Ectodermal cell (in vitro differentiated cells): ENCODE results near the gene SPEM1.
A peak's percentile ranks its signal among the peaks of the same experiment; 100 is the strongest.

Experiments
- H3K27ac ChIP-seq: 2 replicates; pipeline ENCODE4 v1.7.0; 2013; ENCODE audit warnings: mild to moderate bottlenecking, low read depth, low read length; ENCODE audit not compliant: insufficient read depth, poor library complexity, severe bottlenecking
- H3K27me3 ChIP-seq: 2 replicates; pipeline ENCODE4 v1.7.0; 2013; ENCODE audit warnings: mild to moderate bottlenecking, low read length; ENCODE audit not compliant: insufficient read depth, control insufficient read depth, poor library complexity, severe bottlenecking
- H3K36me3 ChIP-seq: one replicate; pipeline ENCODE4 v1.7.0; 2013; ENCODE audit warnings: low read length; ENCODE audit not compliant: control insufficient read depth, insufficient read depth
- H3K4me1 ChIP-seq: one replicate; pipeline ENCODE4 v1.7.0; 2013; ENCODE audit warnings: low read length; ENCODE audit not compliant: control insufficient read depth, insufficient read depth
- H3K4me3 ChIP-seq: 2 replicates; pipeline ENCODE4 v1.7.0; 2013; ENCODE audit warnings: low read depth, low read length, control low read depth; ENCODE audit not compliant: insufficient read depth
- H3K9me3 ChIP-seq: 2 replicates; pipeline ENCODE4 v1.7.0; 2013; ENCODE audit warnings: mild to moderate bottlenecking, low read length, moderate library complexity; ENCODE audit not compliant: control insufficient read depth
- WGBS, 2 experiments: methylation state at CpG; one replicate each; pipeline ENCODE4 v1.1.7; 2013; ENCODE audit warnings: missing lambda C conversion rate in 2 of 2; 5-methylcytosine and 5-hydroxymethylcytosine counted together

The SPEM1 gene

DNA sequence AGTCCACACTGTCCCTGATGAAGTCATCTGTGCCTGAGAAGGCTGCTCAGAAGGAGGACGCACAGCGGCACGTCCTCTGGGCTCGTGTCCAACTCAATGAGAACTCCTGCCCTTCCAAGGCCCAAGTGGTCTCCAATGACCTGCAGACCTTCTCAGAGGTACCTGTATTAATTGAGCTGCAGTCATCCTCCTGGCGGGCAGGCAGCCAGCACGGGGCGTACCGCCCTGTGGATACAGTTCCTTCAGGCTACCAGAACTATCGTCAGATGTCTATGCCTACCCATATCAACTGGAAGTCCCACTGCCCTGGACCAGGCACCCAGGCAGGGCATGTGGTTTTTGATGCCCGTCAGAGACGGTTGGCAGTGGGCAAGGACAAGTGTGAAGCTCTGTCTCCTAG, 12.2 kb downstream of the SPEM1 start:
- H3K4me1 ChIP-seq = no peaks in the 10 kb centered on the region
- H3K9me3 ChIP-seq = no peaks in the 10 kb centered on the region
- no peak overlapping the region for H3K4me3 ChIP-seq
- H3K36me3 ChIP-seq = no peaks in the 10 kb centered on the region
- WGBS, 2 experiments = 92 to 93% methylated on average over 11 of the region's 11 CpGs
- H3K27me3 ChIP-seq = peaks cover 21% of the 10 kb centered on the region
- no peak overlapping the region for H3K27ac ChIP-seq

- Histone ChIP-seq H3K9me3 (no peaks in the 10 kb centered on the region), H3K36me3 (no peaks in the 10 kb centered on the region), H3K27ac (no peak overlapping the region), H3K4me3 (peak overlapping the region; percentile 57), H3K4me1 (peaks cover 16% of the 10 kb centered on the region), H3K27me3 (peaks cover 48% of the 10 kb centered on the region)
- 5% methylated on average over 49 of the region's 49 CpGs for WGBS, 2 experiments
Observed at GRCh38 chr17:7435676-7436555, 15.8 kb downstream of the SPEM1 start.

GRCh38 chr17:7436556-7437368, 16.6 kb downstream of the SPEM1 start:
- peaks cover 22% of the 10 kb centered on the region for H3K4me1 ChIP-seq
- no peaks in the 10 kb centered on the region for H3K36me3 ChIP-seq
- 2 to 3% methylated on average over 92 of the region's 92 CpGs for WGBS, 2 experiments
- H3K4me3 ChIP-seq = peak overlapping the region; percentile 41
- peaks cover 55% of the 10 kb centered on the region for H3K27me3 ChIP-seq
- H3K27ac ChIP-seq = no peak overlapping the region
- no peaks in the 10 kb centered on the region for H3K9me3 ChIP-seq

DNA sequence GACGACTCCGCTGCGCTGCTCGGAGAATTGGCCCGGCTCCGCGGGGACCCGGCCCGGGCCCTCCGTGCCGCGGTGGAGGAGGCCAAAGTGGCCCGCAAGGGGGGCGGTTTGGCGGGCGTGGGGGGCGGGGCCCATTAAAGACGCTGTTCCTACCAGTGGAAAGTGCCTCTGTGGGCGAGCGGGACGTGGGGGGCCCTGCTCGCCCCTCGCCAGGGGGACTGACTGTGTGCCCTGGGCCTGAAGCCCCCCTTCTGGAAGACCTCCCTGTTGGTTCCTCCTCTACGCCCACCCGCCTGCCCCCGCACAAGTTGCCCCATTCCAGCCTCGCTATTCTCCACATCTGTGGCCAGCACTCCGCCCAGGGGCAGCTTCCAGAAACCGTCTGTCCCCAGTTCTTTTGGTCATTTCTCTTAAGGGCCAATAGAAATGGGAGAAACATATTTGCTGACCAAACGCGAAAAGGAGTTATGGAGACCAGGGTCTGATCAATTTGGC, 17.3 kb downstream of the SPEM1 start:
- Histone ChIP-seq H3K4me1 (peaks cover 22% of the 10 kb centered on the region), H3K27me3 (peaks cover 59% of the 10 kb centered on the region)
- WGBS, 2 experiments = 8 to 10% methylated on average over 31 of the region's 31 CpGs

GRCh38 chr17:7437950-7438614, 18.0 kb downstream of the SPEM1 start:
- Histone ChIP-seq H3K9me3 (no peaks in the 10 kb centered on the region), H3K27ac (no peak overlapping the region), H3K4me3 (peak overlapping the region; percentile 41), H3K36me3 (no peaks in the 10 kb centered on the region), H3K27me3 (peaks cover 61% of the 10 kb centered on the region), H3K4me1 (peaks cover 22% of the 10 kb centered on the region)
- 2% methylated on average over 48 of the region's 48 CpGs for WGBS, 2 experiments

More for the DNA sequence above, 17.3 kb downstream of the SPEM1 start:
- Histone ChIP-seq H3K27ac (no peak overlapping the region), H3K36me3 (no peaks in the 10 kb centered on the region), H3K4me3 (peak overlapping the region; percentile 41), H3K9me3 (no peaks in the 10 kb centered on the region)

- peaks cover 22% of the 10 kb centered on the region for H3K4me1 ChIP-seq
- WGBS, 2 experiments = 28 to 31% methylated on average over 11 of the region's 11 CpGs
- H3K27ac ChIP-seq = no peak overlapping the region
- peaks cover 62% of the 10 kb centered on the region for H3K27me3 ChIP-seq
- H3K36me3 ChIP-seq = no peaks in the 10 kb centered on the region
- H3K4me3 ChIP-seq = peak overlapping the region; percentile 41
- H3K9me3 ChIP-seq = no peaks in the 10 kb centered on the region
Observed at GRCh38 chr17:7438656-7439460, 18.7 kb downstream of the SPEM1 start.

DNA sequence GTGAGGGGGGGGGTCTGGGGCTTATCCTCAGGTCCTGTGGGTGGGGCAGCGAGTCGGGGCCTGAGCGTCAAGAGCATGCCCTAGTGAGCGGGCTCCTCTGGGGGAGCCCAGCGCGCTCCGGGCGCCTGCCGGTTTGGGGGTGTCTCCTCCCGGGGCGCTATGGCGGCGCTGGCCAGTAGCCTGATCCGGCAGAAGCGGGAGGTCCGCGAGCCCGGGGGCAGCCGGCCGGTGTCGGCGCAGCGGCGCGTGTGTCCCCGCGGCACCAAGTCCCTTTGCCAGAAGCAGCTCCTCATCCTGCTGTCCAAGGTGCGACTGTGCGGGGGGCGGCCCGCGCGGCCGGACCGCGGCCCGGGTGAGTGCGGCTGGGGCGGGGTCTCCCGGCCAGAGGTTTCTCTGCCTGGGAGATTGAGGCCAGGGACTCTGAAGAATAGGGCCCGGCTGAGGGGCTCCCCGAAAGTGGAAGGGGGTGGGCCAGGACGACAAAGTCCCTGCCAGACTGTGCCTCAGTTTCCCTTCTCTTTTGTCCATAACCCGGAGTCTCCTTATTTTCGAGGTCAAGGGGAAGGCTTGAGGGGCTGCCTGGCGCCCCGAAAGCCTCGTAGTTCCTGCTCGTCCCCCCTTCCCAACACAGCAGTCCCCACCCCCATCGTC, 19.5 kb downstream of the SPEM1 start, which contains the start of gene FGF11:
TSS of gene FGF11 (plus strand) at position 51 of the 651 bp plus-strand sequence. CDS start at position 160, 109 bp downstream.
- H3K27ac ChIP-seq = peak within 1 kb of the TSS; percentile 79
- WGBS, 2 experiments = 1 to 2% methylated on average over 50 of the region's 50 CpGs
- H3K4me3 ChIP-seq = peak within 1 kb of the TSS; percentile 74
- H3K4me1 ChIP-seq = peaks cover 27% of the 10 kb centered on the region
- no peaks in the 10 kb centered on the region for H3K9me3 ChIP-seq
- H3K27me3 ChIP-seq = peaks cover 69% of the 10 kb centered on the region
- no peaks in the 10 kb centered on the region for H3K36me3 ChIP-seq

DNA sequence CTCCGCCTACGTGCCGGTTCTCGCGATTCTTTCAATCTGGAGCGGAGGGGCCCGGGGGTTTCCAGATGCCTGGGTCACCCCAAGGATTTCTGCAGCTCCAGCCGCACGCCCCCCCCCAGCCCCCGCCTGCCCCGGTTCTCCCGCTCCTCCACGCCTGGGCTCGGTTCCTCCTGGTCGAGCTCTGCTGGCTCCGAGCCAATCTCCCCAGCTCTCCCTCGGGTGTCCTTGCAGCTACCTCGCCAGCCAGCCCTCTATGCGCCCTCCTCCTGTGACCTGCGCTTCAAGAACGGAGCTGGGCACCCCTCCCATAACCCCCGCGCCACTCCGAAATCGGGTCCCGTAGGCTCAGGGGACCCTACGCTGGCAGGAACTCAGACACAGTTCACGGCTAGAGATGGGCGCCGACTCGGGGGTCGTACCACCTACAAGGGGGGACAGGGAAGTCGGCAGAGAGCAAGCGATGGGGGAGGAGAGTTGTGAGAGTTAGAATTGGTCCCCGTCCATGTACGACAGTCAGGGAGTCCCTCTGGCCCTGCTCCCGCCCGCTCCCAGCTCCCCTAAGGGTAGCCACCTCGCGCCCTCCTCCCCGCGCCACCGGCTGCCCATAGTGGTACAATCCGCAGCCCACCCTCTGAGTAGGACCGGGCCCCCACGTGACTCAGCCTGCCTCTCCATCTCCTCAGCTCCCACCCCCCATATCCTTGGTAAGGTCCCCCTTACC, 20.1 kb downstream of the SPEM1 start:
- H3K4me1 ChIP-seq = peaks cover 27% of the 10 kb centered on the region
- H3K36me3 ChIP-seq = no peaks in the 10 kb centered on the region
- peak overlapping the region; percentile 79 for H3K27ac ChIP-seq
- peak overlapping the region; percentile 74 for H3K4me3 ChIP-seq
- H3K27me3 ChIP-seq = peaks cover 68% of the 10 kb centered on the region
- WGBS, 2 experiments = 0% methylated on average over 46 of the region's 46 CpGs
- no peaks in the 10 kb centered on the region for H3K9me3 ChIP-seq
